DND-41 (cell line): ENCODE measurements around the gene FARP1.

Experiments
- EZH2 ChIP-seq: IDR thresholded peaks from 3 replicates; pipeline ENCODE4 v1.6.1; 2012; ENCODE audit warnings: borderline replicate concordance, low read depth, mild to moderate bottlenecking, moderate library complexity, low read length, inconsistent platforms; ENCODE audit not compliant: severe bottlenecking
- TF ChIP-seq, protein P1 (sequence below): IDR thresholded peaks from 2 replicates; pipeline ENCODE4 v1.5.1; 2012; ENCODE audit warnings: borderline replicate concordance, low read length, moderate library complexity, mild to moderate bottlenecking; ENCODE audit not compliant: poor library complexity, severe bottlenecking; ENCODE audit errors: extremely low read depth

DNA sequence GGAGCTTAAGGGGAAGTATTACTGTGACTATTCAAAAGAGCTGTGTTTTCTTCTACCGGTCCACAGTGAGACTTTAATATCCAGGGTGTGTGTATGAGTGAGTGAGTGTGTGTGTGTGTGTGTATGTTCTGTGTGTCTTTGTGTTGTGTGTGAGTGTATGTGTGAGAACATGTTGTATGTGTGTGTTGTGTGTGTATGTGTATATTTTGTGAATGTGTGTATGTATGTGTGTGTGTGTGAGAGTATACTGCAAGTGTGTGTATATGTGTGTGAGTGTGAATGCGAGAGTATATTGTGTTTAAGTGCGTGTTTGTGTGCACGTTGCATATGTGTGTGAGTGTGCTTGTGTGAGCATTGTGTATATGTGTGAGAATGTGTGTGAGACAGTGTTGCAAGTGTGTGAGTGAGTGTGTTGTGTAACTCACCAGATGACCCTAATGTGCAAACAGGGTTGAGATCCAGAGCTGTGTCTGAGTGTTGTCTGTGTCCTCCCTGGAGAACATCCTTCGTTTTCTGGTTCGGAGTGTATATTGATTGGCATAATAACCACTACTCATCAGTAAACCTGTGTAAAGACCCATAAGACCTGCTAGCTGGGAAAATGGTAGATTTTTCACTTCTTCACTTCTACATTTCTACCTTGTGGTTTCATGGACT is 135.3 kb downstream of the FARP1 start:
- TF ChIP-seq, protein P1, sequence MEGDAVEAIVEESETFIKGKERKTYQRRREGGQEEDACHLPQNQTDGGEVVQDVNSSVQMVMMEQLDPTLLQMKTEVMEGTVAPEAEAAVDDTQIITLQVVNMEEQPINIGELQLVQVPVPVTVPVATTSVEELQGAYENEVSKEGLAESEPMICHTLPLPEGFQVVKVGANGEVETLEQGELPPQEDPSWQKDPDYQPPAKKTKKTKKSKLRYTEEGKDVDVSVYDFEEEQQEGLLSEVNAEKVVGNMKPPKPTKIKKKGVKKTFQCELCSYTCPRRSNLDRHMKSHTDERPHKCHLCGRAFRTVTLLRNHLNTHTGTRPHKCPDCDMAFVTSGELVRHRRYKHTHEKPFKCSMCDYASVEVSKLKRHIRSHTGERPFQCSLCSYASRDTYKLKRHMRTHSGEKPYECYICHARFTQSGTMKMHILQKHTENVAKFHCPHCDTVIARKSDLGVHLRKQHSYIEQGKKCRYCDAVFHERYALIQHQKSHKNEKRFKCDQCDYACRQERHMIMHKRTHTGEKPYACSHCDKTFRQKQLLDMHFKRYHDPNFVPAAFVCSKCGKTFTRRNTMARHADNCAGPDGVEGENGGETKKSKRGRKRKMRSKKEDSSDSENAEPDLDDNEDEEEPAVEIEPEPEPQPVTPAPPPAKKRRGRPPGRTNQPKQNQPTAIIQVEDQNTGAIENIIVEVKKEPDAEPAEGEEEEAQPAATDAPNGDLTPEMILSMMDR, result no peak
- no peak for TF ChIP-seq EZH2
